WI38 (cell line): ENCODE results near the gene DKK3.

ENCODE experiments used
- H3K4me3 ChIP-seq: 2 replicates; pipeline ENCODE4 v1.5.1; 2011; ENCODE audit warnings: low read depth, mild to moderate bottlenecking, control low read depth, low read length
- CTCF ChIP-seq: IDR thresholded peaks from 2 replicates; pipeline ENCODE4 v1.5.1; 2012; ENCODE audit warnings: low read depth, mild to moderate bottlenecking, control low read depth, low read length

DKK3 gene

GRCh38 chr11:12007230-12007593, 1.2 kb downstream of the DKK3 start:
- TF ChIP-seq CTCF = no peak
- H3K4me3 ChIP-seq = peak overlapping the region; percentile 87

GRCh38 chr11:12006552-12007229, 1.7 kb downstream of the DKK3 start:
- H3K4me3 ChIP-seq = peak overlapping the region; percentile 87
- TF ChIP-seq CTCF = no peak

- H3K4me3 ChIP-seq = peak overlapping the region; percentile 49
- TF ChIP-seq CTCF = no peak
Observed at GRCh38 chr11:12005476-12005875, 3.0 kb downstream of the DKK3 start.

GRCh38 chr11:12005061-12005460, 3.4 kb downstream of the DKK3 start:
- no peak for TF ChIP-seq CTCF
- H3K4me3 ChIP-seq = peak overlapping the region; percentile 49

GRCh38 chr11:12003815-12004214, 4.6 kb downstream of the DKK3 start:
- H3K4me3 ChIP-seq = no peak overlapping the region
- no peak for TF ChIP-seq CTCF

GRCh38 chr11:12003336-12003735, 5.1 kb downstream of the DKK3 start:
- TF ChIP-seq CTCF = no peak
- H3K4me3 ChIP-seq = no peak overlapping the region

GRCh38 chr11:12001186-12001585, 7.2 kb downstream of the DKK3 start:
- no peak overlapping the region for H3K4me3 ChIP-seq
- TF ChIP-seq CTCF = no peak
